Endothelial cell of umbilical vein (primary cell): ENCODE measurements around the gene ANKRD44. TPM values are rescaled to one million over a fixed set of nuclear protein-coding genes. Genes with fewer than 3 reads are reported as not detected.

ENCODE experiments used
- BruUV-seq: library from RNA; stranded (reverse); fragments of 400-500 nt; replicated peaks from 2 replicates; lab custom pipeline; 2021; lab: Mats Ljungman, UMichigan
- CTCF ChIA-PET: fragments of 300-600, 350-600 bp; sonication (Branson Sonifier 250); formaldehyde crosslinking; loops from one replicate; lab custom pipeline; 2021; ENCODE audit warnings: antibody characterized with exemption, inconsistent platforms; lab: Charles Lee
- POLR2A ChIA-PET: fragments of 300-600, 350-600 bp; sonication (Branson Sonifier 250); formaldehyde crosslinking; loops from one replicate; lab custom pipeline; 2021; ENCODE audit warnings: antibody characterized with exemption, inconsistent platforms; lab: Charles Lee
- DNase-seq: peaks from one replicate; pipeline ENCODE4 v3.0.0-alpha.2; 2011; ENCODE audit warnings: low read depth, low spot score
- FAIRE-seq: peaks from 2 replicates; lab custom pipeline; 2011; peaks lifted over from hg19 to GRCh38; lab: Jason Lieb, UNC
- H2AFZ ChIP-seq: 2 replicates; pipeline ENCODE4 v1.6.0; 2012; ENCODE audit warnings: low read depth, low read length, control low read depth, inconsistent platforms
- H3K27ac ChIP-seq: 2 replicates; pipeline ENCODE4 v1.5.1; 2011; ENCODE audit warnings: low read depth, mild to moderate bottlenecking, control low read depth, low read length, moderate library complexity; ENCODE audit not compliant: insufficient read depth
- H3K27me3 ChIP-seq, 2 experiments: 2 replicates each; pipeline versions ENCODE4 v1.6.0 to v1.6.1; 2011; ENCODE audit warnings: low read length in 2 of 2, mixed read lengths in 1 of 2; ENCODE audit not compliant: control insufficient read depth in 2 of 2, insufficient read depth in 2 of 2
- H3K36me3 ChIP-seq, 2 experiments: 2 replicates in 1 of 2; 3 replicates in 1 of 2; pipeline ENCODE4 v1.5.1; 2011; ENCODE audit warnings: low read length in 2 of 2, mild to moderate bottlenecking in 1 of 2, moderate library complexity in 1 of 2; ENCODE audit not compliant: control insufficient read depth in 2 of 2, insufficient read depth in 2 of 2; ENCODE audit errors: extremely low read depth in 1 of 2
- H3K4me1 ChIP-seq: 3 replicates; pipeline ENCODE4 v1.5.1; 2011; ENCODE audit warnings: mild to moderate bottlenecking, low read length; ENCODE audit not compliant: control insufficient read depth, insufficient read depth; ENCODE audit errors: extremely low read depth
- H3K4me2 ChIP-seq: 2 replicates; pipeline ENCODE4 v1.6.1; 2011; ENCODE audit warnings: low read length, control low read depth, mixed read lengths; ENCODE audit not compliant: insufficient read depth
- H3K4me3 ChIP-seq, 3 experiments: fragments of 200-600 bp in 1 of 3; sonication (generic), shearing (Covaris generic) in 1 of 3; replicated peaks in 1 of 3; 2 replicates each; pipeline ENCODE4 v1.5.1; 2011 to 2016; ENCODE audit warnings: control low read depth in 3 of 3, low read length in 3 of 3, mild to moderate bottlenecking in 2 of 3, inconsistent platforms in 1 of 3, low read depth in 1 of 3, moderate library complexity in 1 of 3; ENCODE audit not compliant: insufficient read depth in 1 of 3
- H3K79me2 ChIP-seq: 2 replicates; pipeline ENCODE4 v1.6.0; 2012; ENCODE audit warnings: low read length, inconsistent platforms; ENCODE audit not compliant: control insufficient read depth, insufficient read depth
- H3K9ac ChIP-seq: replicated peaks from 2 replicates; pipeline ENCODE3; 2011; ENCODE audit warnings: low read length, control low read depth; ENCODE audit not compliant: insufficient read depth; ENCODE audit errors: extremely low read depth
- H3K9me1 ChIP-seq: replicated peaks from 3 replicates; pipeline ENCODE4 v1.6.0; 2011; ENCODE audit warnings: mild to moderate bottlenecking, low read length; ENCODE audit not compliant: control insufficient read depth, insufficient read depth; ENCODE audit errors: extremely low read depth
- H3K9me3 ChIP-seq: replicated peaks from 2 replicates; pipeline ENCODE4 v1.5.1; 2012; ENCODE audit warnings: low read length, inconsistent platforms; ENCODE audit not compliant: control insufficient read depth, insufficient read depth
- H4K20me1 ChIP-seq: replicated peaks from 2 replicates; pipeline ENCODE3; 2011; ENCODE audit warnings: mild to moderate bottlenecking, low read length; ENCODE audit not compliant: control insufficient read depth, insufficient read depth; ENCODE audit errors: extremely low read depth
- EZH2 ChIP-seq: IDR thresholded peaks from 2 replicates; pipeline ENCODE4 v1.6.1; 2012; ENCODE audit warnings: borderline replicate concordance, low read depth, mild to moderate bottlenecking, moderate library complexity, low read length, inconsistent platforms; ENCODE audit not compliant: severe bottlenecking
- FOS ChIP-seq: IDR thresholded peaks from 2 replicates; pipeline ENCODE4 v1.6.1; 2011; ENCODE audit warnings: mild to moderate bottlenecking, low read length, moderate library complexity, borderline replicate concordance; ENCODE audit not compliant: insufficient read depth
- GATA2 ChIP-seq: IDR thresholded peaks from 2 replicates; pipeline ENCODE4 v1.7.0; 2011; ENCODE audit warnings: low read depth, mild to moderate bottlenecking, moderate library complexity, mixed read lengths, low read length; ENCODE audit not compliant: insufficient read length, insufficient read depth
- JUN ChIP-seq: IDR thresholded peaks from 2 replicates; pipeline ENCODE4 v1.6.1; 2011; ENCODE audit warnings: borderline replicate concordance, low read depth; ENCODE audit not compliant: insufficient read length, insufficient read depth
- MYC ChIP-seq: IDR thresholded peaks from one replicate; pipeline ENCODE4 v1.6.1; 2011; ENCODE audit warnings: mild to moderate bottlenecking, low read depth, low read length
- POLR2A ChIP-seq: IDR thresholded peaks from 2 replicates; pipeline ENCODE4 v1.6.1; 2012; ENCODE audit warnings: low read depth, mild to moderate bottlenecking, control low read depth, low read length
- POLR2AphosphoS5 ChIP-seq: IDR thresholded peaks from 2 replicates; pipeline ENCODE4 v1.6.1; 2012; ENCODE audit warnings: low read depth, mild to moderate bottlenecking, control low read depth, low read length, moderate library complexity; ENCODE audit not compliant: insufficient read depth
- dilution Hi-C: fragments of 300-500 bp; cut with MboI; formaldehyde crosslinking; loops from one replicate; pipeline ENCODE4 v1.15.0; 2019; ENCODE audit warnings: low sequenced_read_pairs; ENCODE audit not compliant: extremely low pct_ligation_motif_present
- intact Hi-C: fragments of 100-400 bp; cut with micrococcal nuclease; formaldehyde crosslinking; loops from one replicate; pipeline ENCODE4 v1.10.0; 2022
- polyA plus RNA-seq, 4 experiments: library from polyadenylated mRNA; depleted of rRNA in 3 of 4; stranded (reverse) in 3 of 4; unstranded in 1 of 4; fragments of >200 nt; gene quantifications; 2 replicates each; pipeline versions ENCODE4 v1.2.1 to v1.2.3, GENCODE V29; 2011 to 2012; ENCODE audit warnings: missing spikeins in 1 of 4
- total RNA-seq: library from RNA; stranded (reverse); gene quantifications from 2 replicates; pipeline ENCODE4 v1.2.3, GENCODE V29; 2021
- TF ChIP-seq, protein P1 (sequence below): IDR thresholded peaks from 2 replicates; pipeline ENCODE4 v1.6.1; 2011; ENCODE audit not compliant: insufficient read depth, insufficient read length
- TF ChIP-seq, protein P2 (sequence below), 2 donors: IDR thresholded peaks; 1 replicate in 1 of 2; 2 replicates in 1 of 2; pipeline ENCODE4 v1.5.1; 2011; ENCODE audit warnings: low read length in 2 of 2, mild to moderate bottlenecking in 2 of 2, moderate library complexity in 2 of 2, control low read depth in 1 of 2, inconsistent platforms in 1 of 2, low read depth in 1 of 2; ENCODE audit not compliant: insufficient read depth in 1 of 2; ENCODE audit errors: extremely low read depth in 1 of 2

ANKRD44 gene
- total and polyA plus RNA-seq, 2 donors (not counting 3 experiments of a cell fraction or from before 2014, with no cell fraction given): 3.4 to 6.1 TPM

GRCh38 chr2:197128897-197129296, 181.7 kb downstream of the ANKRD44 start:
- no peaks in the 10 kb centered on the region for H3K36me3 ChIP-seq
- H3K79me2 ChIP-seq: no peaks in the 10 kb centered on the region
- no peaks in the 10 kb centered on the region for H3K27me3 ChIP-seq
- dilution Hi-C loops: no loop called here
- no peaks in the 10 kb centered on the region for H3K9me1 ChIP-seq
- FAIRE-seq (no peak), DNase-seq (no peak)
- intact Hi-C loops: no loop called here
- H3K27ac ChIP-seq: no peak overlapping the region
- no peak overlapping the region for H3K4me2 ChIP-seq
- ChIA-PET POLR2A (no interaction called here), CTCF (interaction anchor here (2.9 to 3.0 kb wide), 2 partner anchors 16 to 40 kb away, joined by 14 to 19 read pairs; no protein-coding TSS in a partner anchor)
- H3K4me1 ChIP-seq: no peaks in the 10 kb centered on the region
- TF ChIP-seq JUN (no peak), EZH2 (no peak), POLR2A (no peak), FOS (no peak), MYC (no peak), POLR2AphosphoS5 (no peak), GATA2 (no peak)
- TF ChIP-seq, protein P1, sequence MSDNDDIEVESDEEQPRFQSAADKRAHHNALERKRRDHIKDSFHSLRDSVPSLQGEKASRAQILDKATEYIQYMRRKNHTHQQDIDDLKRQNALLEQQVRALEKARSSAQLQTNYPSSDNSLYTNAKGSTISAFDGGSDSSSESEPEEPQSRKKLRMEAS: no peak
- TF ChIP-seq, protein P2, sequence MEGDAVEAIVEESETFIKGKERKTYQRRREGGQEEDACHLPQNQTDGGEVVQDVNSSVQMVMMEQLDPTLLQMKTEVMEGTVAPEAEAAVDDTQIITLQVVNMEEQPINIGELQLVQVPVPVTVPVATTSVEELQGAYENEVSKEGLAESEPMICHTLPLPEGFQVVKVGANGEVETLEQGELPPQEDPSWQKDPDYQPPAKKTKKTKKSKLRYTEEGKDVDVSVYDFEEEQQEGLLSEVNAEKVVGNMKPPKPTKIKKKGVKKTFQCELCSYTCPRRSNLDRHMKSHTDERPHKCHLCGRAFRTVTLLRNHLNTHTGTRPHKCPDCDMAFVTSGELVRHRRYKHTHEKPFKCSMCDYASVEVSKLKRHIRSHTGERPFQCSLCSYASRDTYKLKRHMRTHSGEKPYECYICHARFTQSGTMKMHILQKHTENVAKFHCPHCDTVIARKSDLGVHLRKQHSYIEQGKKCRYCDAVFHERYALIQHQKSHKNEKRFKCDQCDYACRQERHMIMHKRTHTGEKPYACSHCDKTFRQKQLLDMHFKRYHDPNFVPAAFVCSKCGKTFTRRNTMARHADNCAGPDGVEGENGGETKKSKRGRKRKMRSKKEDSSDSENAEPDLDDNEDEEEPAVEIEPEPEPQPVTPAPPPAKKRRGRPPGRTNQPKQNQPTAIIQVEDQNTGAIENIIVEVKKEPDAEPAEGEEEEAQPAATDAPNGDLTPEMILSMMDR (IDR thresholded peaks at IDR 0.05; ENCODE audit: extremely low read depth in 1 of 2, insufficient read depth in 1 of 2, low read depth in 1 of 2, low read length in 2 of 2): no peak
- no peaks in the 10 kb centered on the region for H3K9me3 ChIP-seq
- no peak overlapping the region for H3K4me3 ChIP-seq
- H2AFZ ChIP-seq: no peak overlapping the region
- BruUV-seq: no TSS peak
- H4K20me1 ChIP-seq: no peaks in the 10 kb centered on the region
- H3K9ac ChIP-seq: no peak overlapping the region
